GM23338 (cell line): Measurements from ENCODE around the gene SPTB. TPM values are rescaled to one million over a fixed set of nuclear protein-coding genes. Genes with fewer than 3 reads are reported as not detected.

Source experiments
- ATAC-seq: fragments of 200-7000 bp; cut with Tn5 transposase; 3 replicates; pipeline ENCODE4 v1.9.1; 2020
- DNase-seq: peaks from one replicate; pipeline ENCODE4 v3.0.0-alpha.2; 2015; ENCODE audit warnings: low spot score
- H2AFZ ChIP-seq: fragments of 200-600 bp; sonication (generic); 2 replicates; pipeline ENCODE4 v1.8.0; 2016; ENCODE audit warnings: antibody characterized with exemption, mild to moderate bottlenecking, moderate library complexity
- H3F3A ChIP-seq: fragments of 200-600 bp; sonication (generic); replicated peaks from 2 replicates; pipeline ENCODE4 v1.8.0; 2017; ENCODE audit warnings: antibody characterized with exemption, mixed run types, low read depth
- H3K27ac ChIP-seq: fragments of 200-600 bp; sonication (generic); 2 replicates; pipeline ENCODE4 v1.6.1; 2016; ENCODE audit warnings: low read depth
- H3K27me3 ChIP-seq: fragments of 200-600 bp; sonication (generic); 2 replicates; pipeline ENCODE4 v1.8.0; 2016; ENCODE audit warnings: mild to moderate bottlenecking, mixed run types, moderate library complexity; ENCODE audit not compliant: insufficient read depth
- H3K36me3 ChIP-seq: fragments of 200-600 bp; sonication (generic); 2 replicates; pipeline ENCODE4 v1.8.0; 2016; ENCODE audit warnings: mild to moderate bottlenecking; ENCODE audit not compliant: insufficient read depth
- H3K4me1 ChIP-seq: fragments of 200-600 bp; sonication (generic); 2 replicates; pipeline ENCODE4 v1.8.0; 2016; ENCODE audit warnings: mild to moderate bottlenecking, moderate library complexity; ENCODE audit not compliant: insufficient read depth
- H3K4me2 ChIP-seq: fragments of 200-600 bp; sonication (generic); 2 replicates; pipeline ENCODE4 v1.7.1; 2017; ENCODE audit warnings: mixed run types
- H3K4me3 ChIP-seq: fragments of 200-600 bp; sonication (generic); 2 replicates; pipeline ENCODE4 v1.6.1; 2016; ENCODE audit warnings: mixed run types
- H3K79me2 ChIP-seq: fragments of 200-600 bp; sonication (generic); replicated peaks from 2 replicates; pipeline ENCODE4 v1.8.0; 2017; ENCODE audit warnings: mild to moderate bottlenecking; ENCODE audit not compliant: insufficient read depth
- H3K9me2 ChIP-seq: fragments of 200-600 bp; sonication (generic); 2 replicates; pipeline ENCODE4 v1.8.0; 2017; ENCODE audit not compliant: insufficient read depth
- H4K20me1 ChIP-seq: fragments of 200-600 bp; sonication (generic); replicated peaks from 2 replicates; pipeline ENCODE4 v1.8.0; 2017; ENCODE audit warnings: mild to moderate bottlenecking; ENCODE audit not compliant: insufficient read depth
- H3K27ac Mint-ChIP-seq: 2 replicates; pipeline ENCODE4 v1.8.0; 2020; ENCODE audit warnings: inconsistent platforms, mild to moderate bottlenecking, moderate library complexity, mixed read lengths
- H3K27me3 Mint-ChIP-seq: 3 replicates; pipeline ENCODE4 v1.8.0; 2022; ENCODE audit warnings: low read depth, mild to moderate bottlenecking, moderate library complexity, mixed read lengths, inconsistent platforms; ENCODE audit not compliant: insufficient read depth, poor library complexity
- H3K36me3 Mint-ChIP-seq: 3 replicates; pipeline ENCODE4 v1.8.0; 2021; ENCODE audit warnings: low read depth, mild to moderate bottlenecking, inconsistent platforms, moderate library complexity, mixed read lengths
- H3K4me1 Mint-ChIP-seq: 3 replicates; pipeline ENCODE4 v1.8.0; 2020; ENCODE audit warnings: mild to moderate bottlenecking, inconsistent platforms, mixed read lengths
- H3K4me3 Mint-ChIP-seq: 3 replicates; pipeline ENCODE4 v1.8.0; 2021; ENCODE audit warnings: moderate library complexity, mild to moderate bottlenecking, inconsistent platforms, mixed read lengths
- H3K9me3 Mint-ChIP-seq: 3 replicates; pipeline ENCODE4 v1.8.0; 2020; ENCODE audit warnings: moderate library complexity, mild to moderate bottlenecking, inconsistent platforms, mixed read lengths
- CREB1 ChIP-seq: fragments of 250-450 bp; sonication (Bioruptor Pico); IDR thresholded peaks from 2 replicates; pipeline ENCODE4 v1.5.0; 2020; ENCODE audit warnings: low read depth, mild to moderate bottlenecking, moderate library complexity
- ETS1 ChIP-seq: IDR thresholded peaks from 2 replicates; pipeline ENCODE4 v1.6.1; 2016; ENCODE audit warnings: antibody characterized with exemption
- EZH2 ChIP-seq: fragments of 200-600 bp; sonication (generic); IDR thresholded peaks from one replicate; pipeline ENCODE4 v1.8.0; 2017; ENCODE audit warnings: antibody characterized with exemption, mild to moderate bottlenecking, low read depth; ENCODE audit not compliant: unreplicated experiment
- EZH2phosphoT487 ChIP-seq: fragments of 200-600 bp; sonication (generic); IDR thresholded peaks from one replicate; pipeline ENCODE4 v1.8.1; 2018; ENCODE audit warnings: antibody characterized with exemption; ENCODE audit not compliant: unreplicated experiment
- JUNB ChIP-seq: IDR thresholded peaks from one replicate; pipeline ENCODE4 v1.6.1; 2016; ENCODE audit warnings: antibody characterized with exemption; ENCODE audit not compliant: unreplicated experiment
- NANOG ChIP-seq: IDR thresholded peaks from 2 replicates; pipeline ENCODE4 v1.6.1; 2016; ENCODE audit warnings: antibody characterized with exemption, borderline replicate concordance
- POLR2AphosphoS5 ChIP-seq: IDR thresholded peaks from 2 replicates; pipeline ENCODE4 v1.6.1; 2016; ENCODE audit warnings: antibody characterized with exemption, low read depth
- REST ChIP-seq: IDR thresholded peaks from one replicate; pipeline ENCODE4 v1.6.1; 2018; ENCODE audit warnings: antibody characterized with exemption; ENCODE audit not compliant: unreplicated experiment
- STAT1 ChIP-seq: IDR thresholded peaks from one replicate; pipeline ENCODE4 v1.6.1; 2016; ENCODE audit warnings: antibody characterized with exemption; ENCODE audit not compliant: unreplicated experiment
- ZNF114 ChIP-seq: fragments of 250-450 bp; sonication (Bioruptor Pico); IDR thresholded peaks from 2 replicates; pipeline ENCODE4 v1.5.0; 2020; ENCODE audit warnings: mild to moderate bottlenecking, moderate library complexity
- ZNF331 ChIP-seq: fragments of 250-450 bp; sonication (Bioruptor Pico); IDR thresholded peaks from 2 replicates; pipeline ENCODE4 v1.5.0; 2020; ENCODE audit warnings: low read depth, mild to moderate bottlenecking, moderate library complexity
- polyA plus RNA-seq: library from polyadenylated mRNA; unstranded; fragments of >200 nt; fragmentation: Nextera tagmentation; extraction: Ambion mirVana; gene quantifications from 2 replicates; pipeline ENCODE4 v1.2.1, GENCODE V29; 2016
- total RNA-seq: library from RNA; depleted of rRNA; stranded (reverse); fragments of >200 nt; shearing (Covaris generic); gene quantifications from 2 replicates; pipeline ENCODE4 v1.2.3, GENCODE V29; 2014
- TF ChIP-seq, protein P1 (sequence below): fragments of 250-450 bp; sonication (Bioruptor Pico); IDR thresholded peaks from 2 replicates; pipeline ENCODE4 v1.5.0; 2020; ENCODE audit warnings: mild to moderate bottlenecking, moderate library complexity
- TF ChIP-seq, protein P2 (sequence below), 2 experiments: fragments of 200-600 bp in 1 of 2; sonication (generic) in 1 of 2; conservative IDR thresholded peaks; 2 replicates each; pipeline versions ENCODE4 v1.5.1 to v1.6.1; 2016 to 2017; ENCODE audit warnings: antibody characterized with exemption in 2 of 2, low read depth in 2 of 2, mild to moderate bottlenecking in 2 of 2, moderate library complexity in 1 of 2

Gene SPTB
- total and polyA plus RNA-seq, 2 experiments from 2014 or later: 1.1 to 1.9 TPM

GRCh38 chr14:64759555-64759938, 120.2 kb downstream of the SPTB start:
- Histone ChIP-seq H3K4me1 (peaks cover 32% of the 10 kb centered on the region), H3K36me3 (no peaks in the 10 kb centered on the region), H4K20me1 (no peaks in the 10 kb centered on the region), H3K27ac (no peak overlapping the region), H3K4me3 (no peak overlapping the region), H3K9me2 (no peaks in the 10 kb centered on the region), H3K27me3 (no peaks in the 10 kb centered on the region), H2AFZ (no peak overlapping the region), H3K4me2 (no peak overlapping the region), H3K79me2 (no peaks in the 10 kb centered on the region), H3F3A (0 out of 2 replicates have a peak, but pooled peaks cover 3% of the 10 kb centered on the region)
- no peak for ATAC-seq
- H3K4me1 Mint-ChIP-seq: peaks cover 55% of the 10 kb centered on the region
- H3K27ac Mint-ChIP-seq: no peak overlapping the region
- H3K36me3 Mint-ChIP-seq: no peaks in the 10 kb centered on the region; the same call in 2 of the 3 replicates
- H3K9me3 Mint-ChIP-seq: peaks cover 7% of the 10 kb centered on the region; the same call in 2 of the 3 replicates
- no peak for DNase-seq
- peaks cover 30% of the 10 kb centered on the region for H3K27me3 Mint-ChIP-seq
- TF ChIP-seq, protein P1, sequence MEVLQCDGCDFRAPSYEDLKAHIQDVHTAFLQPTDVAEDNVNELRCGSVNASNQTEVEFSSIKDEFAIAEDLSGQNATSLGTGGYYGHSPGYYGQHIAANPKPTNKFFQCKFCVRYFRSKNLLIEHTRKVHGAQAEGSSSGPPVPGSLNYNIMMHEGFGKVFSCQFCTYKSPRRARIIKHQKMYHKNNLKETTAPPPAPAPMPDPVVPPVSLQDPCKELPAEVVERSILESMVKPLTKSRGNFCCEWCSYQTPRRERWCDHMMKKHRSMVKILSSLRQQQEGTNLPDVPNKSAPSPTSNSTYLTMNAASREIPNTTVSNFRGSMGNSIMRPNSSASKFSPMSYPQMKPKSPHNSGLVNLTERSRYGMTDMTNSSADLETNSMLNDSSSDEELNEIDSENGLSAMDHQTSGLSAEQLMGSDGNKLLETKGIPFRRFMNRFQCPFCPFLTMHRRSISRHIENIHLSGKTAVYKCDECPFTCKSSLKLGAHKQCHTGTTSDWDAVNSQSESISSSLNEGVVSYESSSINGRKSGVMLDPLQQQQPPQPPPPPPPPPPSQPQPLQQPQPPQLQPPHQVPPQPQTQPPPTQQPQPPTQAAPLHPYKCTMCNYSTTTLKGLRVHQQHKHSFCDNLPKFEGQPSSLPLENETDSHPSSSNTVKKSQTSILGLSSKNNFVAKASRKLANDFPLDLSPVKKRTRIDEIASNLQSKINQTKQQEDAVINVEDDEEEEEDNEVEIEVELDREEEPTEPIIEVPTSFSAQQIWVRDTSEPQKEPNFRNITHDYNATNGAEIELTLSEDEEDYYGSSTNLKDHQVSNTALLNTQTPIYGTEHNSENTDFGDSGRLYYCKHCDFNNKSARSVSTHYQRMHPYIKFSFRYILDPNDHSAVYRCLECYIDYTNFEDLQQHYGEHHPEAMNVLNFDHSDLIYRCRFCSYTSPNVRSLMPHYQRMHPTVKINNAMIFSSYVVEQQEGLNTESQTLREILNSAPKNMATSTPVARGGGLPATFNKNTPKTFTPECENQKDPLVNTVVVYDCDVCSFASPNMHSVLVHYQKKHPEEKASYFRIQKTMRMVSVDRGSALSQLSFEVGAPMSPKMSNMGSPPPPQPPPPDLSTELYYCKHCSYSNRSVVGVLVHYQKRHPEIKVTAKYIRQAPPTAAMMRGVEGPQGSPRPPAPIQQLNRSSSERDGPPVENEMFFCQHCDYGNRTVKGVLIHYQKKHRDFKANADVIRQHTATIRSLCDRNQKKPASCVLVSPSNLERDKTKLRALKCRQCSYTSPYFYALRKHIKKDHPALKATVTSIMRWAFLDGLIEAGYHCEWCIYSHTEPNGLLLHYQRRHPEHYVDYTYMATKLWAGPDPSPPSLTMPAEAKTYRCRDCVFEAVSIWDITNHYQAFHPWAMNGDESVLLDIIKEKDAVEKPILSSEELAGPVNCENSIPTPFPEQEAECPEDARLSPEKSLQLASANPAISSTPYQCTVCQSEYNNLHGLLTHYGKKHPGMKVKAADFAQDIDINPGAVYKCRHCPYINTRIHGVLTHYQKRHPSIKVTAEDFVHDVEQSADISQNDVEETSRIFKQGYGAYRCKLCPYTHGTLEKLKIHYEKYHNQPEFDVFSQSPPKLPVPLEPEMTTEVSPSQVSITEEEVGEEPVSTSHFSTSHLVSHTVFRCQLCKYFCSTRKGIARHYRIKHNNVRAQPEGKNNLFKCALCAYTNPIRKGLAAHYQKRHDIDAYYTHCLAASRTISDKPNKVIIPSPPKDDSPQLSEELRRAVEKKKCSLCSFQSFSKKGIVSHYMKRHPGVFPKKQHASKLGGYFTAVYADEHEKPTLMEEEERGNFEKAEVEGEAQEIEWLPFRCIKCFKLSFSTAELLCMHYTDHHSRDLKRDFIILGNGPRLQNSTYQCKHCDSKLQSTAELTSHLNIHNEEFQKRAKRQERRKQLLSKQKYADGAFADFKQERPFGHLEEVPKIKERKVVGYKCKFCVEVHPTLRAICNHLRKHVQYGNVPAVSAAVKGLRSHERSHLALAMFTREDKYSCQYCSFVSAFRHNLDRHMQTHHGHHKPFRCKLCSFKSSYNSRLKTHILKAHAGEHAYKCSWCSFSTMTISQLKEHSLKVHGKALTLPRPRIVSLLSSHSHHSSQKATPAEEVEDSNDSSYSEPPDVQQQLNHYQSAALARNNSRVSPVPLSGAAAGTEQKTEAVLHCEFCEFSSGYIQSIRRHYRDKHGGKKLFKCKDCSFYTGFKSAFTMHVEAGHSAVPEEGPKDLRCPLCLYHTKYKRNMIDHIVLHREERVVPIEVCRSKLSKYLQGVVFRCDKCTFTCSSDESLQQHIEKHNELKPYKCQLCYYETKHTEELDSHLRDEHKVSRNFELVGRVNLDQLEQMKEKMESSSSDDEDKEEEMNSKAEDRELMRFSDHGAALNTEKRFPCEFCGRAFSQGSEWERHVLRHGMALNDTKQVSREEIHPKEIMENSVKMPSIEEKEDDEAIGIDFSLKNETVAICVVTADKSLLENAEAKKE: no peak
- TF ChIP-seq ZNF331: no peak
- TF ChIP-seq EZH2phosphoT487: no peak
- TF ChIP-seq NANOG: no peak
- no peak for TF ChIP-seq STAT1
- TF ChIP-seq REST: no peak
- no peak for TF ChIP-seq CREB1
- TF ChIP-seq, protein P2, sequence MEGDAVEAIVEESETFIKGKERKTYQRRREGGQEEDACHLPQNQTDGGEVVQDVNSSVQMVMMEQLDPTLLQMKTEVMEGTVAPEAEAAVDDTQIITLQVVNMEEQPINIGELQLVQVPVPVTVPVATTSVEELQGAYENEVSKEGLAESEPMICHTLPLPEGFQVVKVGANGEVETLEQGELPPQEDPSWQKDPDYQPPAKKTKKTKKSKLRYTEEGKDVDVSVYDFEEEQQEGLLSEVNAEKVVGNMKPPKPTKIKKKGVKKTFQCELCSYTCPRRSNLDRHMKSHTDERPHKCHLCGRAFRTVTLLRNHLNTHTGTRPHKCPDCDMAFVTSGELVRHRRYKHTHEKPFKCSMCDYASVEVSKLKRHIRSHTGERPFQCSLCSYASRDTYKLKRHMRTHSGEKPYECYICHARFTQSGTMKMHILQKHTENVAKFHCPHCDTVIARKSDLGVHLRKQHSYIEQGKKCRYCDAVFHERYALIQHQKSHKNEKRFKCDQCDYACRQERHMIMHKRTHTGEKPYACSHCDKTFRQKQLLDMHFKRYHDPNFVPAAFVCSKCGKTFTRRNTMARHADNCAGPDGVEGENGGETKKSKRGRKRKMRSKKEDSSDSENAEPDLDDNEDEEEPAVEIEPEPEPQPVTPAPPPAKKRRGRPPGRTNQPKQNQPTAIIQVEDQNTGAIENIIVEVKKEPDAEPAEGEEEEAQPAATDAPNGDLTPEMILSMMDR (conservative IDR thresholded peaks at IDR 0.05; ENCODE audit: low read depth in 2 of 2): no peak
- TF ChIP-seq JUNB: no peak
- TF ChIP-seq EZH2: no peak
- no peak for TF ChIP-seq ZNF114 (CRISPR knock-in tag)
- TF ChIP-seq POLR2AphosphoS5: no peak
- TF ChIP-seq ETS1: no peak
- H3K4me3 Mint-ChIP-seq: no peak overlapping the region
